NCI-H2107 treated with DMSO at 0.1 percent for 48 hours (cell line): ENCODE measurements around the gene EHD2.
"Not testable (repeated sequence)": the region's sequence is repeated elsewhere in the genome, so short reads cannot be mapped to it uniquely, and the experiment has no call there.

Experiments used
- DNase-seq: peaks from one replicate; lab custom pipeline; 2025; ENCODE audit not compliant: unreplicated experiment; lab: John Stamatoyannopoulos, UW

EHD2 gene

GRCh38 chr19:47713046-47714021 lies at the start of gene EHD2:
EHD2 (plus strand) TSS chr19:47713422; CDS start chr19:47716613, 3,191 bp downstream.
- DNase-seq: no peak

DNA sequence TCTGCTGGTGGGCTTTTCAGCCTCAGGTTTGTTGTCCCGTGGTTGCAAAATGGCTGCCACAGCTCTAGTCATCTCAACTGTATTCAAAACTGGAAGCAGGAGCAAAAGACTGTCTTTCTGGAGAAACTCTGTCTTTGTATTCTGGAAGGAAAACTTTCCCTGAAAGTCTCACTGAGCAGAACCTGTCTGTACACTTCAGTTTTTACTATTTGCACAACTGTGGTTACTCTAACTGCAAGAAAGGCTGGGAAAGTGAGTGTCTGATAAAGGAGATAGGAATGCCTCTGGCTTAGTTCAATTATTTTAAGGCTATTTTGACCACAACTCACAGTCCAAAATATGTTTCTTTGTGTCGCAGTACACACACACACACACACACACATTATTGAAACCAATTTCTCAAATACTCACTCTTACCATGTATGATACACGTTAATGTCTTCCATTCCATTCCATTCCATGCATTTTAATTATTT lies 49.7 kb upstream of the EHD2 start:
- DNase-seq: no peak

DNA sequence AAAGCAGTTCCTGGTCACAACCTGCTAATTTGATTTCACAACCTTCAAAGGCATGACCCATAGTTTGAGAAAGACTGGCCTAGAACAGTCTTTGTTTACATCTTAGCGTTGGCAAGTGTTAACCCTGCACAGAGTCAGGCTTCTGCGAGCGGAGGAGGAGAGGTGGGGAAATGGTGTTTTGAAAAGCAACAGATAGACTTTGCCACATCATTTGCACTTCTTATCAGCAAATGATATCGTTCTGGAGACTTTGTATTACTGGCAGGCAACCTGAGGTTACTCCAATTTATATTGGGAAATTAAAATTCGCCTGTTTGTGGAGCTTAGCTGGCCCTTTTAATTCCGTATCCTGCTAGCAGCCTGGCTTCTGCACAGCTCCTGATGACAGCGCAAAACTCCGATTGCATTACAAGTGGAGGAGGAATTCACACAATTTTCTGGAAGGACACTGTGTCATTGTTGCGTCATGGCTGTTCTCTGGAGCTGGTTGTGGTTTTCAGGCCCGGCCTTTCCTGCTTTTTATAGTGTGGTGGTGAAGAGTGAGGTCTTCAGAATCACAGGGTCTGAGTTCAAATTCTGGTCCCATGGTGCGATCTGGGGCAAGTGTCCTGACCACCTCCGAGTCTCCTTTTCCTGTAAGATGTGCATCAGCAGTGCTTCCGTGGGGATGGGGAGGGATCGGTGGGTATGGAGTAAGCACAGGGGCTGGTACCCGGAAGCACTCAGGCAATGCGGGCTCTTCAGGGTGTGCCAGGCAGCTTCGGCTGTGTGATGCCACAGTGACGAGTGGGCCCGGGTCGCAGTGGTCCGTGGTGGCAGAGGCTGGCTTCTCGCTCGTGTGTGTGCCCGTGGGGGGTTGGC lies 49.1 kb upstream of the EHD2 start:
- no peak for DNase-seq

GRCh38 chr19:47668556-47668955 lies 44.7 kb upstream of the EHD2 start:
- not testable (repeated sequence) for DNase-seq

DNA sequence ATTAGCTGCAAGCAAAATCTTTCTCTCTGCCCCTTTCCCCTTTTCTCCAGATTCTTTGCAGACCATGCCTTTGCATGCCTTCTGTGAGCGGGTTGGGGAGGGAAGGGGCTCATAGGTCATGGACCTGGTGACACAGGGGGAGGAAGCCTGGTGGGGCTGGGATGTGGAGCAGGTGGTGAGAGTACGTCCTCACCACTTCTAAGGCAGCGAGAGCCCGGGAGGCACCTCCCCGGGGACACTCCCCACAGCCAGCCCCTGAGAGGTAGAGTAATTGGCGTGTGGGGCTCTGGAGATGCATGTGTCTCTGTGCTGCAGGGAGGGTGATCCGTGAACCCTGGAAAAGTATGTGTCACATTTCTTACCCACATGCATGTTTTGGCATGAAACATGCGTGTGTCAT lies 42.5 kb upstream of the EHD2 start:
- DNase-seq: no peak

GRCh38 chr19:47671499-47671898 lies 41.7 kb upstream of the EHD2 start:
- no peak for DNase-seq

GRCh38 chr19:47673426-47673825 lies 39.8 kb upstream of the EHD2 start:
- DNase-seq: no peak

DNA sequence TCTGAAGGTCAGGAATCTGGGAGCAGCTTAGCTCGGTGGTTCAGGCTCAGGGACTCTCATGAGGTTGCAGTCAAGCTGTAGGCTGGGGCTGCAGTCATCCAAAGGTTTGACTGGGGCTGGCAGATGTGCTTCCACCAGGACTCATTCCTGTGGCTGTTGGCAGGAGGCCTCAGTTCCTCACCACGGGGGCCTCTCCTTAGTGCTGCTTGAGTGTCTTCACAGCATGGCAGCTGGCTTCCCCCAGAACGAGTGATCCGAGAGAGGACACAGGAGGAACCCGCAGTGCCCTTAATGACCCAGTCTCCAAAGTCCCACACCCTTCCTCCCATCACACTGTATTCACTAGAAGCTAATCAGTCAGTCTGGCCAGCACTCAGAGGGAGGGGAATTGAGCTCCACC lies 38.7 kb upstream of the EHD2 start:
- DNase-seq: no peak

- DNase-seq: no peak
Observed at GRCh38 chr19:47675271-47675670, 38.0 kb upstream of the EHD2 start.

DNA sequence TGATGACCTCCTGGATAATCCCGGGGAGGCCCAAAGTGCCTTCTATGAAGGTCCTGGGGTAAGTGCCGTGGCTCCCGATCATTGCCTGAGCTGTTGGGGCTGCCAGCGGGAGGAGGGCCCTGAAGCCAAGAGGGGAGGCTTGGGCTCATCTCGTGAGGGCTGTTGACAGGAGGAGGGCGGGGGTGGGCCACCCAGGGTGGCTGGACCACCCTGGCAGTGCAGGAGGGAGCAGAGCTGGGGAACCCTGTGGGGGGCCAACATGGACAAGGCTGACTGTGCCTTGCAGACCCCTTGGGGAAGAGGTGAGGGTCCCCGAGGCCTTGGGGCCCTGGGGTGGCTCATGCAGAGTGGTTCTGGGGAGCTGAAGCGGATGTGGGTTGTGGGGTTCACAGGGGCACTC lies 37.4 kb upstream of the EHD2 start:
- no peak for DNase-seq

- DNase-seq: no peak
Observed at GRCh38 chr19:47676811-47677210, 36.4 kb upstream of the EHD2 start.

- no peak for DNase-seq
Observed at GRCh38 chr19:47679251-47679900, 33.8 kb upstream of the EHD2 start.

DNA sequence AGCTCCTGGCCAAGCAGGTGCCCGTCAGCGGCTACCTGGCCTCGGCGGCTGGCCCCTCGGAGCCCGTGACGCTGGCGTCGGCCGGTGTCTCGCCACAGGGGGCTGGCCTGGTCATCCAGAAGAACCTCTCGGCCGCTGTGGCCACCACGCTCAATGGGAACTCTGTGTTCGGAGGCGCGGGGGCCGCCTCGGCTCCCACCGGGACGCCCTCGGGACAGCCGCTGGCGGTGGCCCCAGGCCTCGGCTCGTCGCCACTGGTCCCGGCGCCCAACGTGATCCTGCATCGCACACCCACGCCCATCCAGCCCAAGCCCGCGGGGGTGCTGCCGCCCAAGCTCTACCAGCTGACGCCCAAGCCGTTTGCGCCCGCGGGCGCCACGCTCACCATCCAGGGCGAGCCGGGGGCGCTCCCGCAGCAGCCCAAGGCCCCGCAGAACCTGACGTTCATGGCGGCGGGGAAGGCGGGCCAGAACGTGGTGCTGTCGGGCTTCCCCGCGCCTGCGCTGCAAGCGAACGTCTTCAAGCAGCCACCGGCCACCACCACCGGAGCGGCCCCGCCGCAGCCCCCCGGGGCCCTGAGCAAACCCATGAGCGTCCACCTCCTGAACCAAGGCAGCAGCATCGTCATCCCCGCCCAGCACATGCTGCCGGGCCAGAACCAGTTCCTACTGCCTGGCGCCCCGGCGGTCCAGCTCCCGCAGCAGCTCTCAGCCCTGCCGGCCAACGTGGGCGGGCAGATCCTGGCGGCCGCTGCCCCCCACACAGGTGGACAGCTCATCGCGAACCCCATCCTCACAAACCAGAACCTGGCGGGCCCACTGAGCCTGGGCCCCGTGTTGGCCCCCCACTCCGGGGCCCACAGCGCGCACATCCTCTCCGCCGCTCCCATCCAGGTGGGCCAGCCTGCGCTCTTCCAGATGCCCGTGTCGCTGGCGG lies 33.0 kb upstream of the EHD2 start:
- DNase-seq: no peak

DNA sequence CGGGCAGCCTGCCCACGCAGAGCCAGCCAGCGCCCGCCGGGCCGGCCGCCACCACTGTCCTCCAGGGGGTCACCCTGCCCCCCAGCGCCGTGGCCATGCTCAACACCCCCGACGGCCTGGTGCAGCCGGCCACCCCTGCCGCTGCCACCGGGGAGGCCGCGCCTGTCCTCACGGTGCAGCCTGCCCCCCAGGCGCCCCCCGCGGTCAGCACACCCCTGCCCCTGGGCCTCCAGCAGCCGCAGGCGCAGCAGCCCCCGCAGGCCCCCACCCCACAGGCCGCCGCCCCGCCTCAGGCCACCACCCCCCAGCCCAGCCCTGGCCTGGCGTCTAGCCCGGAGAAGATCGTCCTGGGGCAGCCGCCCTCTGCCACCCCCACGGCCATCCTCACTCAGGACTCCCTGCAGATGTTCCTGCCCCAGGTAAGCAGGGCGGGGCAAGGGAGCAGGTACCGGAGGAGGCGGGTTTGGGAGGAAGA lies 32.3 kb upstream of the EHD2 start:
- DNase-seq: no peak

GRCh38 chr19:47681388-47681787 lies 31.8 kb upstream of the EHD2 start:
- DNase-seq: no peak

- DNase-seq: no peak
Observed at GRCh38 chr19:47681936-47682335, 31.3 kb upstream of the EHD2 start.

GRCh38 chr19:47682939-47683338 lies 30.3 kb upstream of the EHD2 start:
- no peak for DNase-seq

DNA sequence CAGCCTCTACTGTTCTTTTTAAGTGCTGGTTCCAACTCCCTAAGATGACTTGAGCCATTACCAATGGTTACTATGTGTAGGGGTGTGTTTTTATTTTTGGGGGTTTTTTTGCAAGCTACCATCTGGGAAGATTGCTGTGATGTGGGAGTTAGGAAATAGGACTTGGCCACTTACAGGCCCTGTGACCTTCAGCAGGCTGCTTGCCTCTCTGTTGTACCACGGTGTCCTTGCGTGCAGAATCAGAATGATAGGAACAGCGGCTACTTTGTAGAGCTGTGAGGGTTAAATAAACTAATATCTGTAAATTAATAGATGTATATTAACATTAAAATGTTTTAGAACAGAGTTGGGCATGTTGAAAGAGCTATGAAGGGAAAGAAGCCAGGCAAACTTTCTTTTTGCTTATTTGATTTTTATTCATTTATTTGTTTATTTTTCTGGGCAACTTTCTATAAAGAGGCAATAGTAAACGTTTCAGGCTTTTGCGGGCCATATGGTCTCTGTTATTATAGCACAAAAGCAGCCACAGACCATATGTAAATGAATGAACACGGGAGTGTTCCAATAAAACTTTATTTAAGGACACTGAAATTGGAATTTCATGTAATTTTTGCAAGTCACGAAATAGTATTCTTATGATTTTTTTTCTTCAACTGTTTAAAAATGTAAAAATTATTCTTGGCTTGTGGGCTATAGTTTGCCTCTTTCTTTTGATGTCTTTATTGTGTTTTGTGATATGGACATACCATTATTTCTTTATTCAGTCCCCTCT lies 26.4 kb upstream of the EHD2 start:
- DNase-seq: no peak

- no peak for DNase-seq
Observed at GRCh38 chr19:47687906-47688305, 25.3 kb upstream of the EHD2 start.
